Fibroblast of villous mesenchyme (primary cell): Measurements from ENCODE around the gene KIZ. TPM values are rescaled to one million over a fixed set of nuclear protein-coding genes. Genes with fewer than 3 reads are reported as not detected.

ENCODE experiments used
- DNase-seq: peaks from one replicate; pipeline ENCODE4 v3.0.0-alpha.2; 2010; ENCODE audit warnings: low read depth
- H3K4me3 ChIP-seq: 2 replicates; pipeline ENCODE4 v1.5.1; 2011; ENCODE audit warnings: low read depth, mild to moderate bottlenecking, low read length
- CTCF ChIP-seq: IDR thresholded peaks from 2 replicates; pipeline ENCODE4 v1.5.1; 2012; ENCODE audit warnings: low read depth, mild to moderate bottlenecking, low read length; ENCODE audit not compliant: insufficient read depth
- total RNA-seq: library from RNA; depleted of rRNA; stranded (reverse); fragments of >200 nt; gene quantifications from 2 replicates; pipeline ENCODE4 v1.2.3, GENCODE V29; 2012

The KIZ gene
- total RNA-seq, 1 donor: 15.5 TPM

GRCh38 chr20:21127201-21127981 lies 1.5 kb downstream of the KIZ start:
- no peak for DNase-seq
- TF ChIP-seq CTCF: no peak
- H3K4me3 ChIP-seq: peak overlapping the region; percentile 73

- peak; percentile 7 for TF ChIP-seq CTCF
These were observed 4.0 kb downstream of the KIZ start for GRCh38 chr20:21129861-21130260.

GRCh38 chr20:21133404-21133803 lies 7.5 kb downstream of the KIZ start:
- no peak for DNase-seq
- no peak overlapping the region for H3K4me3 ChIP-seq
- no peak for TF ChIP-seq CTCF

More at GRCh38 chr20:21129861-21130260, 4.0 kb downstream of the KIZ start:
- DNase-seq: no peak
- H3K4me3 ChIP-seq: no peak overlapping the region

- TF ChIP-seq CTCF: no peak
- no peak for DNase-seq
- H3K4me3 ChIP-seq: no peak overlapping the region
These were observed 8.2 kb downstream of the KIZ start for GRCh38 chr20:21133917-21134622.

- no peak for DNase-seq
- no peak for TF ChIP-seq CTCF
- H3K4me3 ChIP-seq: no peak overlapping the region
These were observed 9.1 kb downstream of the KIZ start for GRCh38 chr20:21134883-21135493.

GRCh38 chr20:21136015-21136732 lies 10.3 kb downstream of the KIZ start:
- DNase-seq: no peak
- TF ChIP-seq CTCF: no peak
- no peak overlapping the region for H3K4me3 ChIP-seq
